SK-N-MC (cell line): ENCODE results near the gene ZNF473.
A peak's percentile ranks its signal among the peaks of the same experiment; 100 is the strongest.

Source experiments
- DNase-seq: peaks from one replicate; pipeline ENCODE4 v3.0.0-alpha.2; 2011; ENCODE audit warnings: low read depth, low spot score
- H3K27ac ChIP-seq: fragments of 200-600 bp; sonication (generic); 2 replicates; pipeline ENCODE4 v1.5.1; 2016; ENCODE audit warnings: mixed run types
- H3K36me3 ChIP-seq: fragments of 200-600 bp; sonication (generic); 2 replicates; pipeline ENCODE4 v1.6.1; 2017; ENCODE audit warnings: antibody characterized with exemption, low read length, mixed read lengths; ENCODE audit not compliant: insufficient read depth
- H3K4me3 ChIP-seq: fragments of 200-600 bp; sonication (generic); 2 replicates; pipeline ENCODE4 v1.5.1; 2016
- H3K9ac ChIP-seq: fragments of 200-600 bp; sonication (generic); 2 replicates; pipeline ENCODE4 v1.8.0; 2017; ENCODE audit warnings: mixed run types, mixed read lengths; ENCODE audit not compliant: insufficient read length
- H3K9me3 ChIP-seq: fragments of 200-600 bp; sonication (generic); 2 replicates; pipeline ENCODE4 v1.6.1; 2017; ENCODE audit warnings: low read depth, mild to moderate bottlenecking, antibody characterized with exemption, low read length, moderate library complexity, mixed read lengths
- EZH2 ChIP-seq: fragments of 200-600 bp; sonication (generic); IDR thresholded peaks from one replicate; pipeline ENCODE4 v1.6.1; 2017; ENCODE audit warnings: antibody characterized with exemption
- FOXP2 ChIP-seq: optimal IDR thresholded peaks from 2 replicates; pipeline ENCODE3; 2011; ENCODE audit warnings: mild to moderate bottlenecking, moderate library complexity; ENCODE audit not compliant: insufficient read depth; ENCODE audit errors: extremely low read length, control extremely low read depth
- POLR2AphosphoS5 ChIP-seq: IDR thresholded peaks from 2 replicates; pipeline ENCODE4 v1.6.1; 2012; ENCODE audit warnings: mild to moderate bottlenecking, low read depth, low read length, borderline replicate concordance

The ZNF473 gene

GRCh38 chr19:50016225-50016807 lies 9.5 kb upstream of the ZNF473 start:
- Histone ChIP-seq H3K36me3 (peaks cover 51% of the 10 kb centered on the region), H3K9ac (no peak overlapping the region), H3K9me3 (no peaks in the 10 kb centered on the region), H3K27ac (no peak overlapping the region), H3K4me3 (no peak overlapping the region)
- no peak for DNase-seq
- TF ChIP-seq EZH2 (no peak), FOXP2 (no peak), POLR2AphosphoS5 (no peak)

DNA sequence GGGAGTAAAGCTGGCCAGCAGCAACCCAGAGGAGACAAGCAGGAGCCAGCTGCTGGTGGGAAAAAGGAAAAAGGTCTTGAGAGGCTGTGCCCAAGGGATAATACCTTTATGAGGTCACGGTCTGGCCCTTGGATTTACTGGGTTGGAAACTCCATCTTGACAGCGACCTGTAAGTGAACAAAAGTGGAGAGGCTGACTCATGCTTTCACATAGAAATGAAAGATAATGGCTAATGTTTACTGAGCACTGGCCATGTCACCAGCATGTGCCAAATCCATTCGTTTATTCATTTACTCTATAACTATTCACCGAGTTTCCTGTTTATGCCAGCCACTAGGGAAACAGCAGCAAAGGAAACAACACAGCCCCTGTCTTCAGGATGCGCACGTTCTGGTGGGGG lies 5.3 kb upstream of the ZNF473 start:
- TF ChIP-seq EZH2 = no peak
- TF ChIP-seq FOXP2 = no peak
- no peak for TF ChIP-seq POLR2AphosphoS5
- Histone ChIP-seq H3K27ac (no peak overlapping the region), H3K9ac (no peak overlapping the region), H3K4me3 (no peak overlapping the region), H3K9me3 (no peaks in the 10 kb centered on the region), H3K36me3 (peaks cover 34% of the 10 kb centered on the region)
- no peak for DNase-seq

DNA sequence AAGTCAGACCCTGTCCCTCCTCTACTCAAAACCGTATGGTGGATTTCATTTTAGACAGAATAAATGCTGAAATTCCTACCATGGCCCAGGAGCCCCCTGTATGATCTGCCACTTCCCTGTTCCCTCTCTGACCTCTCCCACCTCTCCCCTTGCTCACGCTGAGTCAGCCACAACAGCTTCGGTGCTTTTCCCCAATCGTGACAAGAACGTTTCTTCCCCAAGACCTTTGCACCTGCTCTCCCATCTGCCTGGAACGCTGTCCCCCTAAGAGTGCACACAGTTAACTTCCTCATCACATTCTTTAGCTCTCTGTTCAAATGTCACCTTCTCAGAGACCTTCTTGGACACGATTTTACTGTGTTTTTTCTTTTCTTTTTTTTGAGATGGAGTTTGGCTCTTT lies 3.0 kb upstream of the ZNF473 start:
- Histone ChIP-seq H3K36me3 (peaks cover 25% of the 10 kb centered on the region; the same call in 1 of the 2 replicates), H3K9me3 (no peaks in the 10 kb centered on the region), H3K27ac (no peak overlapping the region), H3K9ac (no peak overlapping the region), H3K4me3 (no peak overlapping the region)
- TF ChIP-seq FOXP2 (no peak), EZH2 (no peak), POLR2AphosphoS5 (no peak)
- DNase-seq = no peak

- DNase-seq = no peak
- H3K9ac ChIP-seq = peak overlapping the region; percentile 91
- no peaks in the 10 kb centered on the region for H3K9me3 ChIP-seq
- peak overlapping the region; percentile 99 for H3K4me3 ChIP-seq
- peaks cover 30% of the 10 kb centered on the region for H3K36me3 ChIP-seq
- peak overlapping the region; percentile 58; the same call in 1 of the 2 replicates for H3K27ac ChIP-seq
- TF ChIP-seq POLR2AphosphoS5 (no peak), EZH2 (no peak), FOXP2 (no peak)
Observed at GRCh38 chr19:50024719-50025021, 1.1 kb upstream of the ZNF473 start.

DNA sequence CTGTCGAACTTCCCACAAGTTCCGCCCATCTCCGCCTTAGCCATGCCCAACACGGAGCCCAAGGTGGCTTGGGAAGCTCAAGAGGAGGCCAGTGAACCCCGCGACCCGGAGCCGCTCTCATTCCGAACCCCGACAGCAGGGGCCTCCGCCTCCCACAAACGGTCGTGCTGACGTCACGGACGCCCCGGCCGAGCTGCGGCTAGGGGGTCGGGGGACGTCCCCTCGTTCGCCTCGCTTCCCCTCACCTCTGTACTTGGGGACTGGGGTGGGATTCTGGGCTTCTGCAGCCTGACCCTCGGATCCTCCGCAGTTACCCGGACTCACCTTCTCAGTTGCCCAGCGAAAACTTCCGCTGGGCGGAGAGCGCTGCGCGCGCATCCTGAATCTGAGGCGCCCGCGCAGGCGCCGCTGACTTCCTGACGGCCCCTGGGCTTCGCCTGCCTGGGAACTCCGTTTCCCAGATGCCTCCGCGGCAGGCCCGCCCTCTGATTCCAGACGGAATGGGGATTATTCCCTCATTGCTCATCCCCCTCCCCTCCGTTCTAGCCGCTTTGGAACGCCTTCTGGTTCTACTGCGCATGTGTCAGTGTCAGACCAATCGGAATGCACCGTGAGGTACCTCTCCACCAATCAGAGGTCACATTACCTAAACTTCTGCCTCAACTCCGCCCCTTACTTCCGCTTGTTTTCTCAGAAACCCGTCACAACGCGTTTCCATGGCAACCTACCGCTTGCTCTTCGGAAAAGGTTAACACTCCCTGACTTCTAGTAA lies 597 bp upstream of the ZNF473 start, which contains the start of gene VRK3:
Gene VRK3 (minus strand): TSS at position 351 of the 772 bp plus-strand sequence. CDS start 9,210 bp downstream, outside the sequence.
- H3K9me3 ChIP-seq = no peaks in the 10 kb centered on the region
- TF ChIP-seq POLR2AphosphoS5 = peak; percentile 87
- no peak for TF ChIP-seq EZH2
- DNase-seq = peak; percentile 100
- peak within 1 kb of the TSS; percentile 99 for H3K4me3 ChIP-seq
- peak within 1 kb of the TSS; percentile 91 for H3K9ac ChIP-seq
- peak within 1 kb of the TSS; percentile 58 for H3K27ac ChIP-seq
- H3K36me3 ChIP-seq = peaks cover 34% of the 10 kb centered on the region

GRCh38 chr19:50026550-50026906 lies 723 bp downstream of the ZNF473 start:
- DNase-seq = no peak
- TF ChIP-seq FOXP2 (no peak), EZH2 (no peak), POLR2AphosphoS5 (no peak)
- Histone ChIP-seq H3K27ac (no peak overlapping the region), H3K36me3 (peaks cover 42% of the 10 kb centered on the region), H3K9me3 (no peaks in the 10 kb centered on the region), H3K9ac (no peak overlapping the region), H3K4me3 (peak overlapping the region; percentile 86)

DNA sequence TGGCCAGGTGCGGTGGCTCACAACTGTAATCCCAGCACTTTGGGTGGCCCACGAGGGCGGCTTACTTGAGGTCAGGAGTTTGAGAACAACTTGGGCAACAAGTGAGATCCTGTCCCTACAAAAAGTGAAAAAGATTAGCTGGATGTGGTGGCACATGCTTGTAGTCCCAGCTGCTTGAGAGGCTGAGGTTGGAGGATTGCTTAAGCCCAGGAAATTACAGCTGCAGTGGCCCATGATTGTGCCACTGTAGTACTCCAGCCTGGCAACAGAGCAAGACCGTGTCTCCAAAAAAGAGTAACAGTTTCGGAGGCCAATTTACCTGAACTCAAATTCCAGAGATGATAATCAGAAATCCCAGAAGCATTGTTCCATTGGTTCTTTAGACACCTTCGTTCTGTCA lies 4.4 kb downstream of the ZNF473 start:
- DNase-seq = no peak
- Histone ChIP-seq H3K27ac (no peak overlapping the region), H3K9me3 (no peaks in the 10 kb centered on the region), H3K4me3 (no peak overlapping the region), H3K9ac (no peak overlapping the region), H3K36me3 (peaks cover 78% of the 10 kb centered on the region)
- TF ChIP-seq FOXP2 = no peak
- no peak for TF ChIP-seq POLR2AphosphoS5
- TF ChIP-seq EZH2 = no peak

GRCh38 chr19:50030937-50031336 lies 5.1 kb downstream of the ZNF473 start:
- TF ChIP-seq EZH2 (no peak), FOXP2 (no peak), POLR2AphosphoS5 (no peak)
- Histone ChIP-seq H3K36me3 (peaks cover 85% of the 10 kb centered on the region), H3K9me3 (no peaks in the 10 kb centered on the region), H3K4me3 (no peak overlapping the region), H3K27ac (no peak overlapping the region), H3K9ac (no peak overlapping the region)
- DNase-seq = no peak
